Activated T-helper 1 cell treated with anti-CD3 and anti-CD28 coated beads, Interleukin-12 subunit alpha, Interleukin-12 subunit beta, Interleukin-2, Interleukin-4 antibody, amounts not matched to agents 30 ng/mL and 10 ng/mL and 1 ng/mL, durations not matched to agents 14 hours and 24 hours and 36 hours (primary cell): Measurements from ENCODE around the gene CRADD. TPM values are rescaled to one million over a fixed set of nuclear protein-coding genes. Genes with fewer than 3 reads are reported as not detected.

Experiments
- DNase-seq: peaks from one replicate; pipeline ENCODE4 v3.0.0; 2021; ENCODE audit warnings: low spot score
- H3K27ac Mint-ChIP-seq: one replicate; pipeline ENCODE4 v1.8.0; 2021; ENCODE audit warnings: mild to moderate bottlenecking, mixed read lengths
- H3K27me3 Mint-ChIP-seq: one replicate; pipeline ENCODE4 v1.8.0; 2022; ENCODE audit warnings: mild to moderate bottlenecking, moderate library complexity, mixed read lengths; ENCODE audit not compliant: insufficient read depth
- H3K36me3 Mint-ChIP-seq: one replicate; pipeline ENCODE4 v1.8.0; 2021; ENCODE audit warnings: low read depth, mixed read lengths
- H3K4me1 Mint-ChIP-seq: one replicate; pipeline ENCODE4 v1.8.0; 2021; ENCODE audit warnings: low read depth, mixed read lengths
- H3K4me3 Mint-ChIP-seq: one replicate; pipeline ENCODE4 v1.8.0; 2021; ENCODE audit warnings: mild to moderate bottlenecking, moderate library complexity, mixed read lengths
- H3K9me3 Mint-ChIP-seq: one replicate; pipeline ENCODE4 v1.8.0; 2021; ENCODE audit warnings: mixed read lengths
- intact Hi-C: fragments of 100-400 bp; cut with micrococcal nuclease; formaldehyde crosslinking; loops from one replicate; pipeline ENCODE4 v1.15.1; 2024
- total RNA-seq: library from RNA; stranded (reverse); gene quantifications from 2 replicates; pipeline ENCODE4 v1.2.3, GENCODE V29; 2022

The CRADD gene
- total RNA-seq, 1 donor from 2014 or later = 11.2 TPM

DNA sequence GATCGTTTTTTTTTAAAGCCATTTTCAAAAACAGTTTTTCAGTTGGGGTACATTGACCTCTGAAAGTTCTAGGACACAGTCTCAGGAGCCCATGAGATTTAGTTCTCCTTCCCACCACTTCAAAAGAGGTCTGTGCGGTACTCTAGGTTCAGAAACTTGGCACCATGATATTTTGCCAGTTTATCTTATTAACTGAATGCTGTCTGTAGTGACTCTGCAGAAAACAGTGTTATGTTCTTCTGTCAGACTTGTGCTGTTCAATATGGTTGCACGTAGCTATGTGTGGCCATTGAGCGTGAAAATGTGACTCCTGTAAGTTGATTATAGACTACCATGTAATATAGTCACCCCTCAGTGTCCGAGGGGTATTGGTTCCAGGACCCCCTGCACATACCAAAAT lies 35.9 kb downstream of the CRADD start:
- Mint-ChIP-seq H3K4me1 (no peaks in the 10 kb centered on the region), H3K27me3 (no peaks in the 10 kb centered on the region), H3K36me3 (peaks cover 1% of the 10 kb centered on the region), H3K9me3 (peaks cover 22% of the 10 kb centered on the region), H3K4me3 (no peak overlapping the region), H3K27ac (no peak overlapping the region)
- intact Hi-C loops = no loop called here
- no peak for DNase-seq

DNA sequence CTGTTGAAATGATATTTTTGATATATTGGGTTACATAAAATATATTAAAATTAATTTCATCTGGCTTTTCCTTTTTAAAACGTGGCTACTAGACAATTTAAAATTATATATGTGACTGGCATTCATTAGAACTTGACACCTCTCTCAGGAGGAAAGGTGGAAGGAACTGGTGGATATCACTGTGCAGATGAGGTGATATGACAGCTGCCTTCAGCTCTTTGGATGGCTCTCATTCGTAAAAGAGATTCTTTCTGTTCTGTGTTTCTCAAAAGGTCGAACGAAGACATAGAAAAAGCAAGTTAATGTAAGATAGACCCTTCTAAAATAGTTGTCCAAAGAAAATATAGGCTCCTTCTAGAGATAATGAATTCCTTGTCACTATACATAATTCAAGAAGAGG lies 36.6 kb downstream of the CRADD start:
- no peaks in the 10 kb centered on the region for H3K27me3 Mint-ChIP-seq
- no peak overlapping the region for H3K27ac Mint-ChIP-seq
- no peak overlapping the region for H3K4me3 Mint-ChIP-seq
- peaks cover 20% of the 10 kb centered on the region for H3K9me3 Mint-ChIP-seq
- no peaks in the 10 kb centered on the region for H3K4me1 Mint-ChIP-seq
- no peaks in the 10 kb centered on the region for H3K36me3 Mint-ChIP-seq
- DNase-seq = no peak
- intact Hi-C loops = no loop called here

DNA sequence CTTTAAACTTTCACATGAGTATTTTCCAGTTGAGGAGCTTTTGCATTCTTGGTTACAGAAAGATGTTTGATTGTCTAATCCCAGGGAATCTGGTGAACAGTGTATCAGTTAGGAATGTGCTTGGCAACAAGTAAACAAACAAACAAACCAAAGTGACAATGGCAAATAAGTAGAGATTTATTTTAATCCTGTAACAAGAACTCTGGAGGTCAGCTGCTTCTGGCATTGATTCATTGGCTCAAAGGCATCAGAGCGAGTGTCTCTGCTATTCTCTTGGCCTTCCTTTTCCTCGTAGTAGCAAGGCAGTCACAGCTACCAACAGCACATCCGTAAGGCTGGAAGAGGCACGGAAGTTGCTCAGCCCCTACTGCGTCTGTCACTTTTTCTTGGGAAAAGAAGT lies 37.2 kb downstream of the CRADD start:
- no peaks in the 10 kb centered on the region for H3K27me3 Mint-ChIP-seq
- intact Hi-C loops = no loop called here
- no peaks in the 10 kb centered on the region for H3K4me1 Mint-ChIP-seq
- peaks cover 19% of the 10 kb centered on the region for H3K9me3 Mint-ChIP-seq
- DNase-seq = no peak
- no peak overlapping the region for H3K4me3 Mint-ChIP-seq
- no peaks in the 10 kb centered on the region for H3K36me3 Mint-ChIP-seq
- no peak overlapping the region for H3K27ac Mint-ChIP-seq

DNA sequence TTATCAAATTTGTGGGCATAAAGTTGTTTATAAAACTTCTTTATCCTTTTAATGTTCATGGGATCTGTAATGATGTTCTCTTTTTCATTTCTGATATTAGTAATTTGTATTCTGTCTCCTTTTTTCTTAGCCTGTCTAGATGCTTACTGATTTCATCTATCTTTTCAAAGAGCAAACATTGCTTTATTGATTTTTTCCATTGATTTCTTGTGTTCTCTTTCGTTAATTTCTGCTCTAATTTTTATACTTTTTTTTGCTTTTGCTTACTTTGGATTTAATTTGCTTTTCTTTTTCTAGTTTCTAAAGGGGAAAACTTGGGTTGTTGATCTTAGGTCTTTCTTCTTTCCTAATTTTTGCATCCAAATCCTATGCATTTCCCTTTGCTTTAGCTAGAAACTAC lies 42.5 kb downstream of the CRADD start:
- intact Hi-C loops = no loop called here

DNA sequence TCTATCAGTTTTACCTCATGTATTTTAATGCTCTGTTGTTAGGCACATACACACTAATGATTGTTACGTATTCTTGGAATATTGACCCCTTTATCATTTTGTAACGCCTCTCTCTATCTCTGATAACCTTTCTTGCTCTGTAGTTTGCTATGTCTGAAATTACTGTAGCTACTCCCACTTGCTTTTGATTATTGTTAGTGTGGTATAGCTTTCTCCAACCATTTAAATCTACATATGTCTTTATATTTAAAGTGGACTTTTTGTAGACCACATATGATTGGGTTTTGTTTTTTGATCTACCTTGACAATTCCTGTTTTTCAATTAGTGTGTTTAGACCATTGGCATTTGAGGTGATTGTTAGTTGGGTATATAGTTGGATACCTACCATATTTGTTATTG lies 43.4 kb downstream of the CRADD start:
- intact Hi-C loops = no loop called here
- no peak overlapping the region for H3K4me3 Mint-ChIP-seq
- no peak for DNase-seq
- no peaks in the 10 kb centered on the region for H3K27me3 Mint-ChIP-seq
- peaks cover 35% of the 10 kb centered on the region for H3K9me3 Mint-ChIP-seq
- peaks cover 1% of the 10 kb centered on the region for H3K36me3 Mint-ChIP-seq
- peaks cover 5% of the 10 kb centered on the region for H3K4me1 Mint-ChIP-seq
- no peak overlapping the region for H3K27ac Mint-ChIP-seq

More for the DNA sequence above, 42.5 kb downstream of the CRADD start:
- Mint-ChIP-seq H3K4me1 (peaks cover 5% of the 10 kb centered on the region), H3K4me3 (no peak overlapping the region), H3K36me3 (peaks cover 1% of the 10 kb centered on the region), H3K27ac (no peak overlapping the region), H3K27me3 (no peaks in the 10 kb centered on the region), H3K9me3 (peaks cover 35% of the 10 kb centered on the region)
- DNase-seq = no peak

DNA sequence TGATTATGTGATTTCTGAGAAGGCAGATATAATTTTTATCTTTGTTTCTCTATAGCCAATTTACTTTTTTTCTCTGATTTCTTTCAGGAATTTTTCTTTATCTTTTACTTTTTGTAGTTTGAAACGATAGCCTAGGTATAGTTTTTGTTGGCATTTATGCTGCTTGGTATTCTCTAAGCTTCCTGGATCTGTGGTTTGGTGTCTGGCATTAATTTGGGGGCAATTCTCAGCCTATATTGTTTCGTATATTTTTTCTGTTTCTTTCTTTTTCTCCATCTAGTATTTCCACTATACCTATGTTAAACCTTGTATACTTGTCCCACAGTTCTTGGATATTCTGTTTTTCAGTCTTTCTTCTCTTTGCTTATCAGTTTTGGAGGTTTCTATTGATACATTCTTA lies 45.0 kb downstream of the CRADD start:
- H3K9me3 Mint-ChIP-seq = peaks cover 35% of the 10 kb centered on the region
- no peak overlapping the region for H3K4me3 Mint-ChIP-seq
- peaks cover 1% of the 10 kb centered on the region for H3K36me3 Mint-ChIP-seq
- H3K27ac Mint-ChIP-seq = no peak overlapping the region
- intact Hi-C loops = no loop called here
- peaks cover 7% of the 10 kb centered on the region for H3K4me1 Mint-ChIP-seq
- H3K27me3 Mint-ChIP-seq = no peaks in the 10 kb centered on the region
- DNase-seq = no peak

DNA sequence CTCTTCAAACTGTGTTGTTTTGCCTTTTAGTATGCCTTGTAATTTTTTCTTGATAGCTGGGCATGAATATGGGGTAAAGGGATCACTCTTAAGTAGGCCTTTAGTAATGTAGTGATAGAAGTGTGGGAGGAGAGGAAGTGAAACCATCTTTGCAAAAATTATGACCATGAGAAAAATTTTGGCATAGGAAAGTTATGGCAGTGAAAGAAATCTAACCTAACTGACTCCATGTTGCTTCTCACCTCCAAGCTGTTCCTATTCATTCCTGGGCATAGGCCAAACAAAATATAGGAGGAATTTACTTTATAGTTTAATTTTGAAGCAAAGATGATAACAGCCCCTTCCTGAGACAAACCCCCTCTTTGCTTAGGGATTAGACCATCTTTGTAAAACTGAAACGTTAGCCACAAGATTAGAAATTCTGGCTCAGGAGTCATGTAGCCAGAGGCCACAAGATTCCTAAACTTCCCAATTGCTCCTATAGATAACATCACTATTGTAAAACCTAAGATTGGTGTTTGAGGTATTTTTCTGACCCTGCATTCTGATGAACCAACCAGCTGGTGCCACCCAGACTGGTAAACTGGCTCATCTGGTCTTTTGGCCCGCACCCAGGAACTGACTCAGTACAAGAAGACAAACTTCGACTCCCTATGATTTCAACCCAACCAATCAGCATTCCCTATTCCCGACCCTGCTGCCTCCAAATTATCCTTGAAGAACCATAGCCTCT lies 45.8 kb downstream of the CRADD start:
- H3K27ac Mint-ChIP-seq = no peak overlapping the region
- DNase-seq = no peak

DNA sequence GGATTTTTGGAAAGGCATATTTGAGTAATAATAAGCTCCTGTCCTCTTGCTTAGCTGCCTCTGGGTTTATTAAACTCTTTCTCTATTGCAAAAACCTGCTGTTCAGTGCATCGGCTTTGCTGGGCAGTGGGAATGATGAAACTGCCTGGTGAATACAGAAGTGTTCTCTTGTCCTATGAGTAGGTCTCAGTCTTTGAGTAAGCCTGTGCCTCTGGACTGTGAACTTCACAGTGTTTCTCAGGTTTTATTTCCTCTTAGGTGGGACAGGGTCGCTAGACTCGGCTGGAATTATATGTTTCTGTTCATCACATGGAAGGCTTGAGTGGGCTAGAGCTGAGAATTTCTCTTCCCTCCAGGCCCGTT lies 46.4 kb downstream of the CRADD start:
- H3K27ac Mint-ChIP-seq = no peak overlapping the region
- H3K4me1 Mint-ChIP-seq = peaks cover 9% of the 10 kb centered on the region
- H3K36me3 Mint-ChIP-seq = peaks cover 1% of the 10 kb centered on the region
- H3K4me3 Mint-ChIP-seq = no peak overlapping the region
- no peak for DNase-seq
- no peaks in the 10 kb centered on the region for H3K27me3 Mint-ChIP-seq
- intact Hi-C loops = no loop called here
- H3K9me3 Mint-ChIP-seq = peaks cover 28% of the 10 kb centered on the region

More for the DNA sequence above, 45.8 kb downstream of the CRADD start:
- H3K9me3 Mint-ChIP-seq = peaks cover 32% of the 10 kb centered on the region
- intact Hi-C loops = no loop called here
- peaks cover 9% of the 10 kb centered on the region for H3K4me1 Mint-ChIP-seq
- no peaks in the 10 kb centered on the region for H3K27me3 Mint-ChIP-seq
- H3K36me3 Mint-ChIP-seq = peaks cover 1% of the 10 kb centered on the region
- H3K4me3 Mint-ChIP-seq = no peak overlapping the region

DNA sequence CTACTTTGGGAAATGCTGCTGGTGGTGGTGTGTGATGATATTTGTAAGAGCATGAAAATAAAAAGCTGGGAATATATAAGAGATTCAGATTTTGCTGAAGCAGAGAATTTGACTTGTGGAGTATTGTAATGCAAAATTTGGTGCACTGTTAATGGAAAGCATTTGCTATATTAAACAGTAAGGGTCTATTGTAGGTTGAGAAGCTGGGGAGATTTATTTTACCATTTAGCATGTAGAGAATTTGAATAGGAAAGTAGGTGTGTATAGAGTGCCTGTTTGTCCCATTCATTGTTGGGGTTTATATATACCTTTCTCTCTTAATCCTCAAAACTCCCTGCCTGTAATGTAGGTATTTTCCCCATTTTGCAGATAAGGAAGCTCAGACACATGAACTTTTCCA lies 48.4 kb downstream of the CRADD start:
- H3K4me1 Mint-ChIP-seq = peaks cover 9% of the 10 kb centered on the region
- intact Hi-C loops = no loop called here
- H3K27ac Mint-ChIP-seq = no peak overlapping the region
- no peak for DNase-seq
- peaks cover 20% of the 10 kb centered on the region for H3K9me3 Mint-ChIP-seq
- peaks cover 2% of the 10 kb centered on the region for H3K27me3 Mint-ChIP-seq
- H3K4me3 Mint-ChIP-seq = no peak overlapping the region
- H3K36me3 Mint-ChIP-seq = peaks cover 2% of the 10 kb centered on the region

DNA sequence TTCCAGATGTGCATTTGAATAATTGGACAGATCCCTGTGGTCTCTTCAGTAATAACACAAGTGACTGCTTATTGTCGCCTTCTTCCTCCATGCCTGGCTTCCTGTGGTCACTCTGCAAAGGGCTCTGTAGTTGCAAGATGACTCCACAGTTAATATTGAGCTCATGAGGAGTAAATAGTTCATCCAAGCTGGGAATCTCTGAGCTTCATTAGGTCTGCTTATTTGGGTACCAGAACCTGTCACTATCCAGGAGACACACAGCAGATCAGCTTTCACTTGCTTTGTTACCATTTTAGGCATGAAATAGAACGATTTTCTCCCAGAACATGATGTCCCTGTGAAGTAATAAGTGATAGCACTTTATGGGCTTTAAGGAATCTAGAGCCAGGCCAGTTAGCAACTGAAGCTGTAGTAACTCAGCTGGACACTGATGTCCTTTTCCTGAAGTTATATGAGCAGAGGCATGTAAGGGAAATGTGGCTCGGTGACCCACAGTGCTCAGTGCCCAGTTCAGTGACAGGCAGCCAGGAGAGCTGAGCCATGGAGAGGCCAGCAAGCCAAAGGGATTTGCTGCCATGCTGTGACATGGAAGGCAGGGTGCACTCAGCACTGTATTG lies 50.1 kb downstream of the CRADD start:
- DNase-seq = no peak
- Mint-ChIP-seq H3K4me1 (peaks cover 9% of the 10 kb centered on the region), H3K27ac (no peak overlapping the region), H3K27me3 (peaks cover 2% of the 10 kb centered on the region), H3K36me3 (peaks cover 1% of the 10 kb centered on the region), H3K4me3 (no peak overlapping the region), H3K9me3 (peaks cover 5% of the 10 kb centered on the region)
- intact Hi-C loops = no loop called here

DNA sequence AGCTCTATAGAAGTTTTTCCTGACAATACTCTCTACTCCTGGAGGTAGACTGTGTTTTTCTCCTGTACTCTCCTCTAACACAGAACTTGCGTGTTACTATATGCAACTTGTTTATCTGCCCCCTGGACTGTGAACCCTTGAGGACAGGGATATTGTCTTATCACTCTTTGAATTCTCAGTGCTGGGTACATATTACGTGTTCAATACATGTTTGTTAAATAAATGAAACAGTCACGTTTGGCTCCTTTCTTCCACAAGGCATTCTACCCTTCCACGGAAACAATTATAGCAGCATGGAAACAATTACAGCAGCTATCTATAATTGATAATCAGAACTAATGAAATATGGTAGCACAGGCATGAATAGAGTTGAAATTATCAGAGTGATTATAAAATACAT lies 50.7 kb downstream of the CRADD start:
- DNase-seq = no peak
- Mint-ChIP-seq H3K9me3 (no peaks in the 10 kb centered on the region), H3K27me3 (peaks cover 2% of the 10 kb centered on the region), H3K27ac (no peak overlapping the region), H3K4me3 (no peak overlapping the region), H3K36me3 (peaks cover 1% of the 10 kb centered on the region), H3K4me1 (peaks cover 5% of the 10 kb centered on the region)
- intact Hi-C loops = no loop called here

DNA sequence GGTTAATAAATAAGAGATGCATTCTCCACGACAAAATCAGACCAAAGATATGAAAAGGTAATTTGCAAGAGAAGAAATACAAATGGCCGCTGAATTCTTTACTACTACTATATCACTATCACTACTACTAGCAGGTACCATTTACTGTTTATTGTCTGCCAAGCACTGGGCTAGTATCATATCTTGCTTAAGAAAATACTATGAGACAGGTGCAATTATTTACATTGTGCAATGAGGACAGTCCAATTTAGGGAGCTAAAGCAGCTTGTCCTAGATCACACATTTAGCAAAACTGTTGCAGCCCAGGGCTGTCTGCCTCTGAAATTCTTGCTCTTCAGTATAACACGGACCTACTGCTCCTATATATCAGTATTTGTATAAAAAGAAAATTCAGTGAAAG lies 52.8 kb downstream of the CRADD start:
- Mint-ChIP-seq H3K27ac (no peak overlapping the region), H3K9me3 (no peaks in the 10 kb centered on the region), H3K36me3 (peaks cover 1% of the 10 kb centered on the region), H3K27me3 (peaks cover 2% of the 10 kb centered on the region), H3K4me3 (no peak overlapping the region), H3K4me1 (peaks cover 4% of the 10 kb centered on the region)
- intact Hi-C loops = no loop called here
- no peak for DNase-seq

DNA sequence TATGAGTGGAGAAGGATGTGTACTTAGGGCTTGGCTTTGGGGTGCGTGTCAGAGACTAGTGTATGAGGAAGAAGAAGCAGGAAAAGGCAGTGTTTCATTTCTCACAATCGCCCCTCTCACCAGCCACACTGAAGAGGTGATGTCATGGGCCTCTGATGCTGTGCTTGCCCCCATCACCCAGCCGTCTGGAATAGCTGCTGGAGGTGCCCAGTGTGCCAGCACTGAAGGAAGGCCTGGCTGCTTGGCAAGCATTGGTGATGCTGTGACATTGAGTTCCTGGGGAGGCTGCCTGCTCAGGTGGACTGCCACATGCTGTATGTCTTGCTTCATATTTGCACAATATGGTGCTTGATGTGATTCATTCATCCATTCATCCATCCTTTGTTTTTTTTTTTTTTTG lies 56.2 kb downstream of the CRADD start:
- H3K4me3 Mint-ChIP-seq = no peak overlapping the region
- H3K27me3 Mint-ChIP-seq = peaks cover 3% of the 10 kb centered on the region
- no peak for DNase-seq
- peaks cover under 1% of the 10 kb centered on the region for H3K4me1 Mint-ChIP-seq
- peaks cover 2% of the 10 kb centered on the region for H3K36me3 Mint-ChIP-seq
- intact Hi-C loops = no loop called here
- no peaks in the 10 kb centered on the region for H3K9me3 Mint-ChIP-seq
- H3K27ac Mint-ChIP-seq = no peak overlapping the region
